PC-3 (cell line): ENCODE measurements around the gene E2F2.

Source experiments
- CTCF ChIP-seq: fragments of 300-600 bp; sonication (generic); conservative IDR thresholded peaks from 2 replicates; pipeline ENCODE4 v1.5.1; 2017; ENCODE audit warnings: antibody characterized with exemption, low read depth, mild to moderate bottlenecking, low read length
- EZH2phosphoT487 ChIP-seq: fragments of 300-600 bp; sonication (generic); IDR thresholded peaks from 2 replicates; pipeline ENCODE4 v1.6.1; 2018; ENCODE audit warnings: mild to moderate bottlenecking, antibody characterized with exemption, low read length, borderline replicate concordance

- TF ChIP-seq EZH2phosphoT487 (no peak), CTCF (no peak)
Observed at GRCh38 chr1:23558140-23558871, 27.3 kb upstream of the E2F2 start.
